Mesothelial cell of epicardium (in vitro differentiated cells): ENCODE measurements around the gene SYNE2. TPM values are rescaled to one million over a fixed set of nuclear protein-coding genes. Genes with fewer than 3 reads are reported as not detected.

Experiments used
- DNase-seq, 2 experiments: peaks; one replicate each; pipeline ENCODE4 v3.0.0; 2021; ENCODE audit warnings: low spot score in 2 of 2; ENCODE audit not compliant: unreplicated experiment in 2 of 2
- H3K27ac Mint-ChIP-seq: 2 replicates; pipeline ENCODE4 v1.8.0; 2021; ENCODE audit warnings: mixed read lengths
- H3K27me3 Mint-ChIP-seq: 2 replicates; pipeline ENCODE4 v1.8.0; 2021; ENCODE audit warnings: low read depth, mixed read lengths
- H3K36me3 Mint-ChIP-seq: 2 replicates; pipeline ENCODE4 v1.8.0; 2021; ENCODE audit warnings: mixed read lengths
- H3K4me1 Mint-ChIP-seq: 2 replicates; pipeline ENCODE4 v1.8.0; 2021; ENCODE audit warnings: mixed read lengths
- H3K4me3 Mint-ChIP-seq: 2 replicates; pipeline ENCODE4 v1.8.0; 2021; ENCODE audit warnings: mild to moderate bottlenecking, moderate library complexity, mixed read lengths
- H3K9me3 Mint-ChIP-seq: 2 replicates; pipeline ENCODE4 v1.8.0; 2021; ENCODE audit warnings: mixed read lengths
- CTCF ChIP-seq: fragments of 200-600 bp; sonication (generic); IDR thresholded peaks from one replicate; pipeline ENCODE4 v1.5.0; 2021; ENCODE audit warnings: antibody characterized with exemption; ENCODE audit not compliant: unreplicated experiment
- total RNA-seq: library from RNA; stranded (reverse); gene quantifications from 3 replicates; pipeline ENCODE4 v1.2.1, GENCODE V29; 2021

SYNE2 gene
- total RNA-seq, 1 donor from 2014 or later, result 87.1 TPM

- Mint-ChIP-seq H3K9me3 (peaks cover 3% of the 10 kb centered on the region), H3K27ac (no peak overlapping the region), H3K4me1 (no peaks in the 10 kb centered on the region), H3K36me3 (peaks cover 30% of the 10 kb centered on the region), H3K4me3 (no peak overlapping the region), H3K27me3 (no peaks in the 10 kb centered on the region)
- no peak for DNase-seq
- no peak for TF ChIP-seq CTCF
Measured at GRCh38 chr14:64098120-64098519, 245.3 kb downstream of the SYNE2 start.

- Mint-ChIP-seq H3K4me1 (no peaks in the 10 kb centered on the region), H3K36me3 (peaks cover 31% of the 10 kb centered on the region), H3K27ac (no peak overlapping the region), H3K4me3 (no peak overlapping the region), H3K9me3 (no peaks in the 10 kb centered on the region), H3K27me3 (no peaks in the 10 kb centered on the region)
- no peak for TF ChIP-seq CTCF
- no peak for DNase-seq
Measured at GRCh38 chr14:64107438-64107837, 254.6 kb downstream of the SYNE2 start.

GRCh38 chr14:64109819-64110554, 257.2 kb downstream of the SYNE2 start:
- H3K4me3 Mint-ChIP-seq, result no peak overlapping the region
- H3K27ac Mint-ChIP-seq, result no peak overlapping the region
- DNase-seq, result no peak
- peaks cover 16% of the 10 kb centered on the region for H3K36me3 Mint-ChIP-seq
- no peaks in the 10 kb centered on the region for H3K27me3 Mint-ChIP-seq
- H3K9me3 Mint-ChIP-seq, result no peaks in the 10 kb centered on the region
- H3K4me1 Mint-ChIP-seq, result no peaks in the 10 kb centered on the region
- TF ChIP-seq CTCF, result no peak

- no peak for TF ChIP-seq CTCF
- H3K9me3 Mint-ChIP-seq, result no peaks in the 10 kb centered on the region
- no peak for DNase-seq
- peaks cover 17% of the 10 kb centered on the region for H3K36me3 Mint-ChIP-seq
- H3K27ac Mint-ChIP-seq, result no peak overlapping the region
- H3K4me3 Mint-ChIP-seq, result no peak overlapping the region
- H3K27me3 Mint-ChIP-seq, result no peaks in the 10 kb centered on the region
- H3K4me1 Mint-ChIP-seq, result no peaks in the 10 kb centered on the region
Measured at GRCh38 chr14:64110802-64111201, 258.0 kb downstream of the SYNE2 start.

DNA sequence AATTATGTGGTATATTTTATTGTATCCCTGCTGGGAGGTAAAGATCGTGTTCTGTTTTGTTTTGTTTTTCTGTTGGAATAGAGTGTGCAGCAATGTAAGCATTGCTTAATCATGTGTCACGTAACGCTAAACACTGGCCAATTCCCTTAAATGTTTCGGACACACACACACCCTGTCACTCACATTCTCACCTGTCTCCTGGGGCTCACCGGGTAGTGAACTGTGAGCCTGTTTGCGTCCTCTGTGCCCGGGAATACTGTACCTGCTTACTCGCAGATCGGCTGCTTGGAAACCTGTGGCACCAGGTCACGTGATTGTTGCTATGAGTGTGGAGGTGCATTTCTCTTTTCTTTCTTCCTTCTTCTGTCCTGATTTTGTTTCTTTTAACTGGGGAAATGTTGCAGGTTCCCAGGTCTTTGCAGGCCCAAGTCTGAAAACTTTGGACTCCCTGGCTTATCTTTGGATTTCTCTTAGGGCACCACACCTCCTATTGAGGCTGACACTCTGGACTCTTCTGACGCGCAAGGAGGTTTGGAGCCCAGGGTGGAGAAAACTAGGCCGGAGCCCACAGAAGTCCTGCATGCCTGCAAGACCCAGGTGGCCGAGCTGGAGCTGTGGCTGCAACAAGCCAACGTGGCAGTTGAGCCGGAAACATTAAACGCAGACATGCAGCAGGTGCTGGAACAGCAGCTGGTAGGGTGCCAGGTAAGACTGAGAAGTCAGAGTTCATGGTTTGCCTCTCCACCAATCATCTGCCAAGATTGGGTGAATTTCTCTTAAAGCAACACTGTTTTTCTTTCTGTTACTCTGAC, 260.3 kb downstream of the SYNE2 start:
- Mint-ChIP-seq H3K4me3 (no peak overlapping the region), H3K9me3 (no peaks in the 10 kb centered on the region), H3K27me3 (no peaks in the 10 kb centered on the region), H3K27ac (no peak overlapping the region), H3K36me3 (peaks cover 9% of the 10 kb centered on the region), H3K4me1 (no peaks in the 10 kb centered on the region)
- no peak for DNase-seq
- no peak for TF ChIP-seq CTCF
